Fibroblast of pulmonary artery (primary cell): Measurements from ENCODE around the gene RAB43.
"Not testable (repeated sequence)": the region's sequence is repeated elsewhere in the genome, so short reads cannot be mapped to it uniquely, and the experiment has no call there.

Experiments used
- DNase-seq: peaks from one replicate; pipeline ENCODE4 v3.0.0-alpha.2; 2010; ENCODE audit warnings: low read depth
- H3K4me3 ChIP-seq: replicated peaks from 2 replicates; pipeline ENCODE4 v1.5.1; 2011; ENCODE audit warnings: low read depth, mild to moderate bottlenecking, control low read depth, low read length, moderate library complexity
- CTCF ChIP-seq: IDR thresholded peaks from 2 replicates; pipeline ENCODE4 v1.5.1; 2011; ENCODE audit warnings: mild to moderate bottlenecking, control low read depth, low read length, inconsistent platforms; ENCODE audit errors: missing control alignments

Gene RAB43

GRCh38 chr3:129121792-129122411 lies at the start of gene RAB43:
TSS of gene RAB43 (minus strand) at chr3:129121804. CDS start at chr3:129121489, 315 bp downstream.
- peak; percentile 89 for DNase-seq
- TF ChIP-seq CTCF = no peak
- H3K4me3 ChIP-seq = peak within 1 kb of the TSS; percentile 84

DNA sequence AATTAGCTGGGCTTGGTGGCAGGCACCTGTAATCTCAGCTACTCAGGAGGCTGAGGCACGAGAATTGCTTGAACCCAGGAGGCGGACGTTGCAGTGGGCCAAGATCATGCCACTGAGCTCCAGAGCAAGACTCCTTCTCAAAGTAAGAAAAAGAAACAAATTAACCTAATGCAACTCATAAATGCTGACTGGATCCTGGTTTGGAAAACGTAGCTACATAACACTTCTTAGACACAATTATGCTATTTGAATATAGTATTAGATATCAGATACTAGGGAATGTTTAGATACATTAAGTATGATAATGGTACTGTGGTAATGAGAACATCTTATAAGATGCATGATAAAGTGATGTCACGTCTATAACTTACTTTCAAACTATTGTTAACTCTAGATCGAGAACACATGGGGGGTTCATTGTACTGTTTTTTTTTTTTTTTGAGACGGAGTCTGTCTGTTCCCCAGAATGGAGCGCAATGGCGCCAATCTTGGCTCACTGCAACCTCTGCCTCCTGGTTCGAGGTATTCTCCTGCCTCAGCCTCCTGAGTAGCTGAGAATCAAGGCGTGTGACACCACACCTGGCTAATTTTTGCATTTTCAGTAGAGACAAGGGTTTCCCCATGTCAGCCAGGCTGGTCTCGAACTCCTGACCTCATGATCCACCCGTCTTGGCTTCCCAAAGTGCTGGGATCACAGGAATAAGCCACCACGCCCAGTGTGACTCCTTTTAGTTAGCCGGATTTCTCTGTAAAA lies 45.2 kb upstream of the RAB43 start:
- DNase-seq = no peak
- no peak for TF ChIP-seq CTCF
- no peak overlapping the region for H3K4me3 ChIP-seq

GRCh38 chr3:129165594-129165993 lies 44.0 kb upstream of the RAB43 start:
- not testable (repeated sequence) for H3K4me3 ChIP-seq, DNase-seq

DNA sequence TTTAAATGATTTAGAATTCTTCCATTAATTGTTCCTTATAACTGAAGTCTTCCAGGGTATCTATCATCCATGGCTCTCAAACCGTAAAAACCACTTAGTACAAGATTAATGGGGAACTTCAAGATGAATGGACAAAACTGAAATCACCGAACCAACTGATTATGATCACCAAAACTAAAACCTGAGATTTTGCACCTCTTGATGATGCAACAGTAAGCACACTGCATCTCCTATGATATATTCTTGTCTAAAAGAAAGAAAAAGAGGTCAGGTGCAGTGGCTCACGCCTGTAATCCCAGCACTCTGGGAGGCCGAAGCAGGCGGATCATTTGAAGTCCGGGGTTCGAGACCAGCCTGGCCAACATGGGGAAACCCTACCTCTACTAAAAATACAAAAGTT lies 42.9 kb upstream of the RAB43 start:
- H3K4me3 ChIP-seq = no peak overlapping the region
- no peak for TF ChIP-seq CTCF
- DNase-seq = no peak

- DNase-seq = no peak
- peak; percentile 20 for TF ChIP-seq CTCF
- no peak overlapping the region for H3K4me3 ChIP-seq
Measured at GRCh38 chr3:129162729-129163579, 41.4 kb upstream of the RAB43 start.

- H3K4me3 ChIP-seq = peak overlapping the region; percentile 80
- no peak for DNase-seq
- TF ChIP-seq CTCF = no peak
Measured at GRCh38 chr3:129161860-129162271, 40.3 kb upstream of the RAB43 start.
